SH-SY5Y (cell line): Measurements from ENCODE around the gene DCHS1.

ENCODE experiments used
- GATA2 ChIP-seq: IDR thresholded peaks from 2 replicates; pipeline ENCODE4 v1.6.1; 2011; ENCODE audit warnings: mild to moderate bottlenecking, low read depth, low read length
- GATA3 ChIP-seq: IDR thresholded peaks from 2 replicates; pipeline ENCODE4 v1.6.1; 2011; ENCODE audit warnings: low read depth, mild to moderate bottlenecking, low read length, moderate library complexity

- TF ChIP-seq GATA2 (no peak), GATA3 (no peak)
Measured at GRCh38 chr11:6571434-6572008, 84.1 kb downstream of the DCHS1 start.
